GM23338 (cell line): Measurements from ENCODE around the gene MEGF8. TPM values are rescaled to one million over a fixed set of nuclear protein-coding genes. Genes with fewer than 3 reads are reported as not detected.

ENCODE experiments used
- ATAC-seq: fragments of 200-7000 bp; cut with Tn5 transposase; 3 replicates; pipeline ENCODE4 v1.9.1; 2020
- DNase-seq: peaks from one replicate; pipeline ENCODE4 v3.0.0-alpha.2; 2015; ENCODE audit warnings: low spot score
- H2AFZ ChIP-seq: fragments of 200-600 bp; sonication (generic); 2 replicates; pipeline ENCODE4 v1.8.0; 2016; ENCODE audit warnings: antibody characterized with exemption, mild to moderate bottlenecking, moderate library complexity
- H3F3A ChIP-seq: fragments of 200-600 bp; sonication (generic); replicated peaks from 2 replicates; pipeline ENCODE4 v1.8.0; 2017; ENCODE audit warnings: antibody characterized with exemption, mixed run types, low read depth
- H3K27ac ChIP-seq: fragments of 200-600 bp; sonication (generic); 2 replicates; pipeline ENCODE4 v1.6.1; 2016; ENCODE audit warnings: low read depth
- H3K27me3 ChIP-seq: fragments of 200-600 bp; sonication (generic); 2 replicates; pipeline ENCODE4 v1.8.0; 2016; ENCODE audit warnings: mild to moderate bottlenecking, mixed run types, moderate library complexity; ENCODE audit not compliant: insufficient read depth
- H3K36me3 ChIP-seq: fragments of 200-600 bp; sonication (generic); 2 replicates; pipeline ENCODE4 v1.8.0; 2016; ENCODE audit warnings: mild to moderate bottlenecking; ENCODE audit not compliant: insufficient read depth
- H3K4me1 ChIP-seq: fragments of 200-600 bp; sonication (generic); 2 replicates; pipeline ENCODE4 v1.8.0; 2016; ENCODE audit warnings: mild to moderate bottlenecking, moderate library complexity; ENCODE audit not compliant: insufficient read depth
- H3K4me2 ChIP-seq: fragments of 200-600 bp; sonication (generic); 2 replicates; pipeline ENCODE4 v1.7.1; 2017; ENCODE audit warnings: mixed run types
- H3K4me3 ChIP-seq: fragments of 200-600 bp; sonication (generic); 2 replicates; pipeline ENCODE4 v1.6.1; 2016; ENCODE audit warnings: mixed run types
- H3K79me2 ChIP-seq: fragments of 200-600 bp; sonication (generic); replicated peaks from 2 replicates; pipeline ENCODE4 v1.8.0; 2017; ENCODE audit warnings: mild to moderate bottlenecking; ENCODE audit not compliant: insufficient read depth
- H3K9me2 ChIP-seq: fragments of 200-600 bp; sonication (generic); 2 replicates; pipeline ENCODE4 v1.8.0; 2017; ENCODE audit not compliant: insufficient read depth
- H4K20me1 ChIP-seq: fragments of 200-600 bp; sonication (generic); replicated peaks from 2 replicates; pipeline ENCODE4 v1.8.0; 2017; ENCODE audit warnings: mild to moderate bottlenecking; ENCODE audit not compliant: insufficient read depth
- H3K27ac Mint-ChIP-seq: 2 replicates; pipeline ENCODE4 v1.8.0; 2020; ENCODE audit warnings: inconsistent platforms, mild to moderate bottlenecking, moderate library complexity, mixed read lengths
- H3K27me3 Mint-ChIP-seq: 3 replicates; pipeline ENCODE4 v1.8.0; 2022; ENCODE audit warnings: low read depth, mild to moderate bottlenecking, moderate library complexity, mixed read lengths, inconsistent platforms; ENCODE audit not compliant: insufficient read depth, poor library complexity
- H3K36me3 Mint-ChIP-seq: 3 replicates; pipeline ENCODE4 v1.8.0; 2021; ENCODE audit warnings: low read depth, mild to moderate bottlenecking, inconsistent platforms, moderate library complexity, mixed read lengths
- H3K4me1 Mint-ChIP-seq: 3 replicates; pipeline ENCODE4 v1.8.0; 2020; ENCODE audit warnings: mild to moderate bottlenecking, inconsistent platforms, mixed read lengths
- H3K4me3 Mint-ChIP-seq: 3 replicates; pipeline ENCODE4 v1.8.0; 2021; ENCODE audit warnings: moderate library complexity, mild to moderate bottlenecking, inconsistent platforms, mixed read lengths
- H3K9me3 Mint-ChIP-seq: 3 replicates; pipeline ENCODE4 v1.8.0; 2020; ENCODE audit warnings: moderate library complexity, mild to moderate bottlenecking, inconsistent platforms, mixed read lengths
- CREB1 ChIP-seq: fragments of 250-450 bp; sonication (Bioruptor Pico); IDR thresholded peaks from 2 replicates; pipeline ENCODE4 v1.5.0; 2020; ENCODE audit warnings: low read depth, mild to moderate bottlenecking, moderate library complexity
- CTCF ChIP-seq, 2 experiments: fragments of 200-600 bp in 1 of 2; sonication (generic) in 1 of 2; conservative IDR thresholded peaks; 2 replicates each; pipeline versions ENCODE4 v1.5.1 to v1.6.1; 2016 to 2017; ENCODE audit warnings: antibody characterized with exemption in 2 of 2, low read depth in 2 of 2, mild to moderate bottlenecking in 2 of 2, moderate library complexity in 1 of 2
- ETS1 ChIP-seq: IDR thresholded peaks from 2 replicates; pipeline ENCODE4 v1.6.1; 2016; ENCODE audit warnings: antibody characterized with exemption
- EZH2 ChIP-seq: fragments of 200-600 bp; sonication (generic); IDR thresholded peaks from one replicate; pipeline ENCODE4 v1.8.0; 2017; ENCODE audit warnings: antibody characterized with exemption, mild to moderate bottlenecking, low read depth; ENCODE audit not compliant: unreplicated experiment
- EZH2phosphoT487 ChIP-seq: fragments of 200-600 bp; sonication (generic); IDR thresholded peaks from one replicate; pipeline ENCODE4 v1.8.1; 2018; ENCODE audit warnings: antibody characterized with exemption; ENCODE audit not compliant: unreplicated experiment
- JUNB ChIP-seq: IDR thresholded peaks from one replicate; pipeline ENCODE4 v1.6.1; 2016; ENCODE audit warnings: antibody characterized with exemption; ENCODE audit not compliant: unreplicated experiment
- NANOG ChIP-seq: IDR thresholded peaks from 2 replicates; pipeline ENCODE4 v1.6.1; 2016; ENCODE audit warnings: antibody characterized with exemption, borderline replicate concordance
- POLR2AphosphoS5 ChIP-seq: IDR thresholded peaks from 2 replicates; pipeline ENCODE4 v1.6.1; 2016; ENCODE audit warnings: antibody characterized with exemption, low read depth
- REST ChIP-seq: IDR thresholded peaks from one replicate; pipeline ENCODE4 v1.6.1; 2018; ENCODE audit warnings: antibody characterized with exemption; ENCODE audit not compliant: unreplicated experiment
- ZNF114 ChIP-seq: fragments of 250-450 bp; sonication (Bioruptor Pico); IDR thresholded peaks from 2 replicates; pipeline ENCODE4 v1.5.0; 2020; ENCODE audit warnings: mild to moderate bottlenecking, moderate library complexity
- ZNF331 ChIP-seq: fragments of 250-450 bp; sonication (Bioruptor Pico); IDR thresholded peaks from 2 replicates; pipeline ENCODE4 v1.5.0; 2020; ENCODE audit warnings: low read depth, mild to moderate bottlenecking, moderate library complexity
- ZNF462 ChIP-seq: fragments of 250-450 bp; sonication (Bioruptor Pico); IDR thresholded peaks from 2 replicates; pipeline ENCODE4 v1.5.0; 2020; ENCODE audit warnings: mild to moderate bottlenecking, moderate library complexity
- polyA plus RNA-seq: library from polyadenylated mRNA; unstranded; fragments of >200 nt; fragmentation: Nextera tagmentation; extraction: Ambion mirVana; gene quantifications from 2 replicates; pipeline ENCODE4 v1.2.1, GENCODE V29; 2016
- total RNA-seq: library from RNA; depleted of rRNA; stranded (reverse); fragments of >200 nt; shearing (Covaris generic); gene quantifications from 2 replicates; pipeline ENCODE4 v1.2.3, GENCODE V29; 2014

The MEGF8 gene
- total and polyA plus RNA-seq, 2 experiments from 2014 or later: 6.2 to 40.5 TPM

- Mint-ChIP-seq H3K27me3 (peaks cover 6% of the 10 kb centered on the region), H3K36me3 (peaks cover 34% of the 10 kb centered on the region), H3K9me3 (no peaks in the 10 kb centered on the region), H3K4me3 (no peak overlapping the region), H3K27ac (no peak overlapping the region), H3K4me1 (peaks cover 21% of the 10 kb centered on the region)
- Histone ChIP-seq H3K4me3 (no peak overlapping the region), H3K4me2 (no peak overlapping the region), H4K20me1 (peaks cover 13% of the 10 kb centered on the region), H3K9me2 (no peaks in the 10 kb centered on the region), H3F3A (peaks cover 23% of the 10 kb centered on the region), H3K27me3 (no peaks in the 10 kb centered on the region), H3K36me3 (no peaks in the 10 kb centered on the region), H3K79me2 (peaks cover 9% of the 10 kb centered on the region), H3K27ac (no peak overlapping the region), H2AFZ (no peak overlapping the region), H3K4me1 (peaks cover 11% of the 10 kb centered on the region)
- DNase-seq: no peak
- TF ChIP-seq JUNB: no peak
- TF ChIP-seq NANOG: no peak
- no peak for TF ChIP-seq CTCF (conservative IDR thresholded peaks at IDR 0.05; ENCODE audit: low read depth in 2 of 2)
- no peak for TF ChIP-seq ZNF114 (CRISPR knock-in tag)
- TF ChIP-seq ZNF331: no peak
- TF ChIP-seq POLR2AphosphoS5: no peak
- TF ChIP-seq ZNF462 (CRISPR knock-in tag): no peak
- TF ChIP-seq EZH2: no peak
- no peak for TF ChIP-seq EZH2phosphoT487
- TF ChIP-seq REST: no peak
- TF ChIP-seq ETS1: no peak
- no peak for TF ChIP-seq CREB1
- ATAC-seq: no peak
These were observed 28.4 kb upstream of the MEGF8 start for GRCh38 chr19:42297039-42297438.
